SKM-1 treated with dmso at 0.1 percent for 144 hours (cell line): ENCODE measurements around the gene LHB.

Experiments used
- DNase-seq: peaks from one replicate; lab custom pipeline; 2025; ENCODE audit not compliant: unreplicated experiment; lab: John Stamatoyannopoulos, UW

Gene LHB

GRCh38 chr19:48986211-48986610 is 30.7 kb downstream of the LHB start:
- no peak for DNase-seq

GRCh38 chr19:48985711-48986110 is 31.2 kb downstream of the LHB start:
- DNase-seq = no peak

GRCh38 chr19:48982280-48982679 is 34.6 kb downstream of the LHB start:
- no peak for DNase-seq

- DNase-seq = no peak
Measured at GRCh38 chr19:48977061-48977460, 39.8 kb downstream of the LHB start.

- no peak for DNase-seq
Measured at GRCh38 chr19:48975947-48976847, 40.7 kb downstream of the LHB start.

- no peak for DNase-seq
Measured at GRCh38 chr19:48970923-48971395, 45.9 kb downstream of the LHB start.

GRCh38 chr19:48970139-48970766 is 46.6 kb downstream of the LHB start:
- DNase-seq = no peak

- DNase-seq = no peak
Measured at GRCh38 chr19:48969276-48970138, 47.4 kb downstream of the LHB start.

- no peak for DNase-seq
Measured at GRCh38 chr19:48968813-48969218, 48.1 kb downstream of the LHB start.

GRCh38 chr19:48968179-48968661 is 48.7 kb downstream of the LHB start:
- DNase-seq = no peak

GRCh38 chr19:48967346-48968178 is 49.3 kb downstream of the LHB start:
- peak; percentile 58 for DNase-seq

- no peak for DNase-seq
Measured at GRCh38 chr19:48966541-48967345, 50.1 kb downstream of the LHB start.
